IMR-90 (cell line): ENCODE data around the gene LIPH. TPM values are rescaled to one million over a fixed set of nuclear protein-coding genes. Genes with fewer than 3 reads are reported as not detected.
"Not testable (repeated sequence)": the region's sequence is repeated elsewhere in the genome, so short reads cannot be mapped to it uniquely, and the experiment has no call there.

ENCODE experiments used
- ATAC-seq: fragments of 200-7000 bp; cut with Tn5 transposase; 2 replicates; pipeline ENCODE4 v1.9.1; 2020; ENCODE audit warnings: low read depth, mild to moderate bottlenecking, moderate library complexity
- BruUV-seq: library from RNA; stranded (reverse); fragments of 400-500 nt; replicated peaks from 2 replicates; lab custom pipeline; 2021; lab: Mats Ljungman, UMichigan
- CTCF ChIA-PET: fragments of 300-600 bp; formaldehyde crosslinking; extraction: SDS; loops from one replicate; lab custom pipeline; 2021; ENCODE audit warnings: antibody characterized with exemption; lab: Yijun Ruan, JAX
- POLR2A ChIA-PET: fragments of 300-600 bp; sonication (Branson Sonifier 250); formaldehyde crosslinking; loops from one replicate; lab custom pipeline; 2022; ENCODE audit warnings: antibody characterized with exemption; ENCODE audit not compliant: unreplicated experiment; lab: Charles Lee
- DNase-seq: peaks from one replicate; pipeline ENCODE4 v3.0.0; 2013
- H2AFZ ChIP-seq: replicated peaks from 2 replicates; pipeline ENCODE3; 2013; ENCODE audit warnings: low read length, mild to moderate bottlenecking; ENCODE audit not compliant: poor library complexity
- H2AK5ac ChIP-seq: 2 replicates; pipeline ENCODE4 v1.6.1; 2013; ENCODE audit warnings: low read depth, low read length, inconsistent platforms
- H2AK9ac ChIP-seq: replicated peaks from 2 replicates; pipeline ENCODE3; 2013; ENCODE audit warnings: mild to moderate bottlenecking, low read depth, low read length, moderate library complexity; ENCODE audit not compliant: poor library complexity
- H2BK120ac ChIP-seq: 2 replicates; pipeline ENCODE4 v1.6.1; 2013; ENCODE audit warnings: low read depth, low read length, inconsistent platforms
- H2BK15ac ChIP-seq: 3 replicates; pipeline ENCODE4 v1.6.1; 2013; ENCODE audit warnings: low read depth, low read length, inconsistent platforms
- H2BK20ac ChIP-seq: 2 replicates; pipeline ENCODE4 v1.6.1; 2013; ENCODE audit warnings: low read depth, mild to moderate bottlenecking, inconsistent platforms, low read length, moderate library complexity
- H2BK5ac ChIP-seq: 2 replicates; pipeline ENCODE4 v1.6.1; 2013; ENCODE audit warnings: mild to moderate bottlenecking, low read depth, low read length, inconsistent platforms; ENCODE audit not compliant: poor library complexity, severe bottlenecking
- H3K14ac ChIP-seq: replicated peaks from 2 replicates; pipeline ENCODE4 v1.6.1; 2013; ENCODE audit warnings: low read depth, low read length, inconsistent platforms
- H3K18ac ChIP-seq: 2 replicates; pipeline ENCODE4 v1.6.1; 2013; ENCODE audit warnings: low read depth, low read length, control low read depth
- H3K23ac ChIP-seq: 2 replicates; pipeline ENCODE4 v1.6.1; 2013; ENCODE audit warnings: low read depth, low read length, inconsistent platforms
- H3K27ac ChIP-seq: 2 replicates; pipeline ENCODE4 v1.5.1; 2013; ENCODE audit warnings: mild to moderate bottlenecking, control low read depth, low read length; ENCODE audit not compliant: insufficient read depth
- H3K27me3 ChIP-seq: 2 replicates; pipeline ENCODE4 v1.6.1; 2013; ENCODE audit warnings: low read length; ENCODE audit not compliant: control insufficient read depth, insufficient read depth
- H3K36me3 ChIP-seq: 2 replicates; pipeline ENCODE4 v1.6.1; 2013; ENCODE audit warnings: low read length, mixed read lengths; ENCODE audit not compliant: control insufficient read depth, insufficient read depth
- H3K4ac ChIP-seq: 2 replicates; pipeline ENCODE4 v1.6.1; 2013; ENCODE audit warnings: low read depth, low read length, inconsistent platforms
- H3K4me1 ChIP-seq: 2 replicates; pipeline ENCODE4 v1.6.1; 2013; ENCODE audit warnings: low read length, mixed read lengths; ENCODE audit not compliant: control insufficient read depth, insufficient read depth
- H3K4me2 ChIP-seq: 2 replicates; pipeline ENCODE4 v1.6.1; 2013; ENCODE audit warnings: low read depth, mild to moderate bottlenecking, control low read depth, low read length, moderate library complexity
- H3K4me3 ChIP-seq: 2 replicates; pipeline ENCODE4 v1.5.1; 2013; ENCODE audit warnings: low read depth, mild to moderate bottlenecking, control low read depth, low read length, moderate library complexity; ENCODE audit not compliant: insufficient read depth
- H3K56ac ChIP-seq: 2 replicates; pipeline ENCODE4 v1.6.1; 2013; ENCODE audit warnings: low read length, inconsistent platforms; ENCODE audit not compliant: insufficient read depth; ENCODE audit errors: extremely low read depth
- H3K79me1 ChIP-seq, 2 experiments: 2 replicates each; pipeline ENCODE4 v1.6.1; 2013; ENCODE audit warnings: low read length in 2 of 2, inconsistent platforms in 1 of 2, low read depth in 1 of 2
- H3K9ac ChIP-seq: 2 replicates; pipeline ENCODE4 v1.6.1; 2013; ENCODE audit warnings: low read depth, low read length, control low read depth
- H3K9me1 ChIP-seq: 2 replicates; pipeline ENCODE4 v1.6.1; 2013; ENCODE audit warnings: low read length, inconsistent platforms; ENCODE audit not compliant: insufficient read depth
- H3K9me3 ChIP-seq: 2 replicates; pipeline ENCODE4 v1.6.1; 2013; ENCODE audit warnings: low read length; ENCODE audit not compliant: control insufficient read depth, insufficient read depth
- H4K20me1 ChIP-seq: 2 replicates; pipeline ENCODE4 v1.6.1; 2013; ENCODE audit warnings: low read length, inconsistent platforms; ENCODE audit not compliant: insufficient read depth
- H4K5ac ChIP-seq: 2 replicates; pipeline ENCODE4 v1.6.1; 2013; ENCODE audit warnings: mild to moderate bottlenecking, low read depth, low read length, control low read depth
- H4K8ac ChIP-seq, 2 experiments: 2 replicates each; pipeline ENCODE4 v1.6.1; 2013; ENCODE audit warnings: low read depth in 2 of 2, low read length in 2 of 2, control low read depth in 1 of 2, inconsistent platforms in 1 of 2
- H4K91ac ChIP-seq: 2 replicates; pipeline ENCODE4 v1.6.1; 2013; ENCODE audit warnings: low read depth, low read length, inconsistent platforms; ENCODE audit not compliant: insufficient read depth
- BHLHE40 ChIP-seq: fragments of 150-350 bp; IDR thresholded peaks from 2 replicates; pipeline ENCODE4 v1.6.1; 2016; ENCODE audit warnings: mild to moderate bottlenecking, low read depth, low read length
- CEBPB ChIP-seq: IDR thresholded peaks from 2 replicates; pipeline ENCODE4 v1.6.1; 2012; ENCODE audit warnings: low read depth, low read length, improper control_type of control experiment
- CHD1 ChIP-seq: IDR thresholded peaks from 2 replicates; pipeline ENCODE4 v1.6.1; 2012; ENCODE audit warnings: low read depth, low read length, improper control_type of control experiment
- FOS ChIP-seq: fragments of 150-350 bp; IDR thresholded peaks from 2 replicates; pipeline ENCODE4 v1.6.1; 2016; ENCODE audit warnings: low read depth, low read length
- MAFK ChIP-seq: IDR thresholded peaks from 2 replicates; pipeline ENCODE4 v1.6.1; 2012; ENCODE audit warnings: low read depth, low read length, improper control_type of control experiment
- MAZ ChIP-seq: IDR thresholded peaks from 2 replicates; pipeline ENCODE4 v1.6.1; 2012; ENCODE audit warnings: low read depth, mild to moderate bottlenecking, low read length, improper control_type of control experiment, moderate library complexity, borderline replicate concordance
- MXI1 ChIP-seq: IDR thresholded peaks from 2 replicates; pipeline ENCODE4 v1.6.1; 2012; ENCODE audit warnings: low read depth, mild to moderate bottlenecking, low read length, moderate library complexity, borderline replicate concordance
- NFE2L2 ChIP-seq: fragments of 150-350 bp; IDR thresholded peaks from 2 replicates; pipeline ENCODE4 v1.6.1; 2016; ENCODE audit warnings: low read depth, mild to moderate bottlenecking, low read length
- POLR2A ChIP-seq: IDR thresholded peaks from 2 replicates; pipeline ENCODE4 v1.6.1; 2012; ENCODE audit warnings: mild to moderate bottlenecking, low read depth, low read length
- SMC3 ChIP-seq: fragments of 150-350 bp; IDR thresholded peaks from 2 replicates; pipeline ENCODE4 v1.6.1; 2016; ENCODE audit warnings: low read depth, mild to moderate bottlenecking, antibody characterized with exemption, low read length, moderate library complexity
- WGBS, 2 experiments: methylation state at CpG; one replicate each; pipeline versions ENCODE4 v1.1.5 to v1.1.7; 2013; ENCODE audit warnings: missing lambda C conversion rate in 2 of 2; ENCODE audit not compliant: insufficient read length in 1 of 2; ENCODE audit errors: extremely low coverage in 2 of 2; 5-methylcytosine and 5-hydroxymethylcytosine counted together
- dilution Hi-C: fragments of 300-500 bp; cut with HindIII; formaldehyde crosslinking; loops from one replicate; pipeline ENCODE4 v1.14.3; 2018; ENCODE audit warnings: low sequenced_read_pairs; ENCODE audit not compliant: unreplicated experiment
- in situ Hi-C: fragments of 300-500 bp; cut with MboI; formaldehyde crosslinking; loops from 3 replicates; pipeline ENCODE4 v1.14.3; 2019; ENCODE audit warnings: low sequenced_read_pairs, inconsistent platforms, mixed read lengths
- intact Hi-C: fragments of 100-400 bp; cut with micrococcal nuclease; formaldehyde crosslinking; loops from 2 replicates; pipeline ENCODE4 v1.10.0; 2022
- polyA plus RNA-seq, 3 experiments: library from polyadenylated mRNA; depleted of rRNA; stranded (reverse); fragments of >200 nt; gene quantifications; 2 replicates each; pipeline ENCODE4 v1.2.3, GENCODE V29; 2012; ENCODE audit warnings: low replicate concordance in 1 of 3
- total RNA-seq: library from RNA; depleted of rRNA; stranded (reverse); fragments of >200 nt; gene quantifications from 2 replicates; pipeline ENCODE4 v1.2.3, GENCODE V29; 2012
- TF ChIP-seq, protein P1 (sequence below): fragments of 150-350 bp; IDR thresholded peaks from 2 replicates; pipeline ENCODE4 v1.6.1; 2016; ENCODE audit warnings: low read depth, mild to moderate bottlenecking, low read length, moderate library complexity, borderline replicate concordance

Gene LIPH
- total and polyA plus RNA-seq, 2 of the 4 experiments (the other 2 are of a cell fraction): 0.27 to 0.36 TPM

DNA sequence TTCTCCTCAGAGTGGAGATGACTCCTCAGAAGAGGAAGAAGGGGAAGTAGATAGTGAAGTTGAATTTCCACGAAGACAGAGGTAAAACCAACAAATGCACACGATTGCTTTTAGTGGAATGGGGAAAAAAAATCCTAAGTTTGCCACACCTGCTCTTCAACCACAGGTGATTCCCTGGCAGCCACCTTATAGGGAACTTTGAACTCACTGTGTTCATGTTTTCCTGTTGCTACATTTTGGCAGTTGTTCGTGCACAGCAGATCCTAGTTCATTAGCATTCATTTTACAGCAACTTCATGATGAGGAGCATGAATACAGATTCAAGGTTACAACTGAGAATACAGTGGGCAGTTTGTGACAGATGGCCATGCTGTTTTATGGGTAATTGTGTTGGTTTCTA is 75.1 kb downstream of the LIPH start:
- H3K4me2 ChIP-seq: no peak overlapping the region
- H2AK9ac ChIP-seq: no peak overlapping the region
- H3K14ac ChIP-seq: no peak overlapping the region
- no peaks in the 10 kb centered on the region for H3K79me1 ChIP-seq
- H2AFZ ChIP-seq: no peak overlapping the region
- in situ Hi-C loops (no loop called here), dilution Hi-C loops (no loop called here), intact Hi-C loops (no loop called here)
- no peak overlapping the region for H2BK20ac ChIP-seq
- H3K27me3 ChIP-seq: no peaks in the 10 kb centered on the region
- H4K91ac ChIP-seq: no peak overlapping the region
- H3K9me3 ChIP-seq: no peaks in the 10 kb centered on the region
- no peak overlapping the region for H4K5ac ChIP-seq
- H3K4me3 ChIP-seq: no peak overlapping the region
- H2BK15ac ChIP-seq: no peak overlapping the region
- H3K36me3 ChIP-seq: peaks cover 17% of the 10 kb centered on the region
- H3K9ac ChIP-seq: no peak overlapping the region
- ATAC-seq (no peak), DNase-seq (no peak)
- H3K27ac ChIP-seq: no peak overlapping the region
- no peaks in the 10 kb centered on the region for H4K20me1 ChIP-seq
- no peak overlapping the region for H2BK120ac ChIP-seq
- no TSS peak for BruUV-seq
- no peak overlapping the region for H3K56ac ChIP-seq
- WGBS, 2 experiments: no CpG with 5 or more reads among the region's 3 CpGs
- H3K4ac ChIP-seq: no peak overlapping the region
- no peak overlapping the region for H2AK5ac ChIP-seq
- H2BK5ac ChIP-seq: no peak overlapping the region
- no peak overlapping the region for H4K8ac ChIP-seq
- peaks cover 5% of the 10 kb centered on the region; the same call in 1 of the 2 replicates for H3K9me1 ChIP-seq
- ChIA-PET CTCF (no interaction called here), POLR2A (no interaction called here)
- no peak overlapping the region for H3K18ac ChIP-seq
- no peak overlapping the region for H3K23ac ChIP-seq
- TF ChIP-seq CEBPB (no peak), MXI1 (no peak), BHLHE40 (no peak), SMC3 (no peak), POLR2A (no peak), MAZ (no peak), MAFK (no peak), FOS (no peak), CHD1 (no peak), NFE2L2 (no peak)
- TF ChIP-seq, protein P1, sequence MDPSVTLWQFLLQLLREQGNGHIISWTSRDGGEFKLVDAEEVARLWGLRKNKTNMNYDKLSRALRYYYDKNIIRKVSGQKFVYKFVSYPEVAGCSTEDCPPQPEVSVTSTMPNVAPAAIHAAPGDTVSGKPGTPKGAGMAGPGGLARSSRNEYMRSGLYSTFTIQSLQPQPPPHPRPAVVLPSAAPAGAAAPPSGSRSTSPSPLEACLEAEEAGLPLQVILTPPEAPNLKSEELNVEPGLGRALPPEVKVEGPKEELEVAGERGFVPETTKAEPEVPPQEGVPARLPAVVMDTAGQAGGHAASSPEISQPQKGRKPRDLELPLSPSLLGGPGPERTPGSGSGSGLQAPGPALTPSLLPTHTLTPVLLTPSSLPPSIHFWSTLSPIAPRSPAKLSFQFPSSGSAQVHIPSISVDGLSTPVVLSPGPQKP: no peak
- H3K4me1 ChIP-seq: no peaks in the 10 kb centered on the region

DNA sequence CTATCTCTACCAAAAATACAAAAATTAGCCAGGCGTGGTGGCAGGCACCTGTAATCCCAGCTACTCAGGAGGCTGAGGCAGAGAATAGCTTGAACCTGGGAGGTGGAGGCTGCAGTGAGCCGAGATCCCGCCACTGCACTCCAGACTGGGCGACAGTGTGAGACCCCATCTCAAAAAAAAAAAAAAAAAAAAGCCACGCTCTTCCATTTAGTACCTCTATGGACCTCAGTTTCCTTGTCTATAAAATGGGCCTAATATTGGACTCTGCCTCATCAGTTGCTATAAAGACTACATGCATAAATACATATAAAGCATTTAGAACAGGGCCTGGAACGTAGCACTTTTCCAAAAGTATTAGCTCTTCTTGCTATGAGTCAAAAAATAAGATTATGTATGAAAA is 77.5 kb downstream of the LIPH start:
- H3K4me3 ChIP-seq, intact Hi-C loops, H2BK15ac ChIP-seq, H3K27me3 ChIP-seq, dilution Hi-C loops, H3K27ac ChIP-seq, H3K9me3 ChIP-seq, H3K14ac ChIP-seq, H4K8ac ChIP-seq, H3K18ac ChIP-seq, H2BK120ac ChIP-seq, POLR2A ChIA-PET, BruUV-seq, H4K91ac ChIP-seq, DNase-seq, H3K79me1 ChIP-seq, H3K36me3 ChIP-seq, H2BK5ac ChIP-seq, H3K9me1 ChIP-seq, H3K4ac ChIP-seq, ATAC-seq, in situ Hi-C loops, H4K20me1 ChIP-seq, H3K23ac ChIP-seq, H4K5ac ChIP-seq, H3K56ac ChIP-seq, H2BK20ac ChIP-seq, CTCF ChIA-PET, H2AK9ac ChIP-seq, H3K4me2 ChIP-seq, H3K4me1 ChIP-seq, H2AK5ac ChIP-seq, H2AFZ ChIP-seq, H3K9ac ChIP-seq: not testable (repeated sequence)
- WGBS, 2 experiments: 94% methylated on average over 3 of the region's 6 CpGs; no CpG with 5 or more reads in 1 of the 2 experiments
